ENCODE measurements around the gene ISOC2. TPM values are rescaled to one million over a fixed set of nuclear protein-coding genes. Genes with fewer than 3 reads are reported as not detected.
"Not testable (repeated sequence)": the region's sequence is repeated elsewhere in the genome, so short reads cannot be mapped to it uniquely, and the experiment has no call there.

ISOC2 gene
- total and polyA plus RNA-seq, 12 donors, result 18.1 to 181 (median 77.8) TPM

GRCh38 chr19:55424518-55424917 lies 36.9 kb downstream of the ISOC2 start:
- intact Hi-C loops (cut with DNase I), result no loop called here
- DNase-seq, result no peak
- Histone ChIP-seq H3K9me3 (replicated peaks in 1 of 3) (no peaks in the 10 kb centered on the region), H3K4me3 (no peak overlapping the region), H3K36me3 (replicated peaks in 1 of 2) (no peaks in the 10 kb centered on the region), H3K4me1 (replicated peaks in 1 of 2) (no peaks in the 10 kb centered on the region), H3K27ac (no peak overlapping the region), H3K27me3 (no peaks in the 10 kb centered on the region)
- 67 to 76% (median 72%) methylated on average over 2 to 3 of the region's 3 CpGs for WGBS, 4 donors
- no peak for TF ChIP-seq CTCF (IDR thresholded peaks at IDR 0.05)
- TF ChIP-seq POLR2A (IDR thresholded peaks at IDR 0.05), result no peak

- no peak overlapping the region for H3K4me3 ChIP-seq
- DNase-seq, result no peak
- H3K27ac ChIP-seq, result no peak overlapping the region
- 68 to 74% (median 71%) methylated on average over 13 of the region's 13 CpGs for WGBS, 4 donors
- H3K27me3 ChIP-seq, result no peaks in the 10 kb centered on the region
- no peaks in the 10 kb centered on the region for H3K4me1 ChIP-seq (replicated peaks in 1 of 2)
- TF ChIP-seq CTCF (IDR thresholded peaks at IDR 0.05) (no peak), POLR2A (IDR thresholded peaks at IDR 0.05) (no peak)
- H3K9me3 ChIP-seq (replicated peaks in 1 of 3), result no peaks in the 10 kb centered on the region
- no peaks in the 10 kb centered on the region for H3K36me3 ChIP-seq (replicated peaks in 1 of 2)
- intact Hi-C loops (cut with DNase I), result no loop called here
These were observed 38.0 kb downstream of the ISOC2 start for GRCh38 chr19:55423225-55424005.

- H3K36me3 ChIP-seq (replicated peaks in 1 of 2); H3K4me1 ChIP-seq (replicated peaks in 1 of 2); H3K27me3 ChIP-seq; H3K9me3 ChIP-seq (replicated peaks in 1 of 3); DNase-seq; H3K27ac ChIP-seq; intact Hi-C loops (cut with DNase I); H3K4me3 ChIP-seq: not testable (repeated sequence)
- WGBS, 4 donors, result 46 to 64% (median 62%) methylated on average over 4 of the region's 4 CpGs
These were observed 40.2 kb downstream of the ISOC2 start for GRCh38 chr19:55421281-55421680.

- intact Hi-C loops (cut with DNase I), result loop anchor here (5.0 to 10.0 kb wide), 3 partner anchors 125 to 277 kb away; partner anchors contain the start of gene TNNT1 (in 1 of the 2)
- TF ChIP-seq CTCF (IDR thresholded peaks at IDR 0.05) (no peak), POLR2A (IDR thresholded peaks at IDR 0.05) (no peak)
- Histone ChIP-seq H3K4me3 (no peak overlapping the region), H3K9me3 (replicated peaks in 1 of 3) (no peaks in the 10 kb centered on the region), H3K27ac (no peak overlapping the region), H3K27me3 (no peaks in the 10 kb centered on the region), H3K4me1 (replicated peaks in 1 of 2) (no peaks in the 10 kb centered on the region), H3K36me3 (replicated peaks in 1 of 2) (no peaks in the 10 kb centered on the region)
- DNase-seq, result no peak
- WGBS, 4 donors, result 59 to 75% (median 70%) methylated on average over 3 to 5 of the region's 5 CpGs
These were observed 41.7 kb downstream of the ISOC2 start for GRCh38 chr19:55419624-55420236.

Measured in adrenal gland (tissue), 12 donors.